ENCODE results near the gene SPATA31A5. TPM values are rescaled to one million over a fixed set of nuclear protein-coding genes. Genes with fewer than 3 reads are reported as not detected.
"Not testable (repeated sequence)": the region's sequence is repeated elsewhere in the genome, so short reads cannot be mapped to it uniquely, and the experiment has no call there.

Gene SPATA31A5
- not detected in 2 replicates for total RNA-seq (2014; rRNA removed; shearing (Covaris generic))
- not detected in 2 replicates for polyA plus RNA-seq (2014; cell fraction: nucleus; rRNA removed)

- not testable (repeated sequence) for DNase-seq (ENCODE audit: extremely low read depth, low read depth)
Observed at GRCh38 chr9:60914107-60914506, at the start of gene SPATA31A5. Gene SPATA31A5, plus strand, starts transcription at chr9:60914407. Its CDS starts 29 bp downstream, at chr9:60914436.

- DNase-seq (ENCODE audit: extremely low read depth, low read depth) = not testable (repeated sequence)
Observed at GRCh38 chr9:60962990-60963350, 48.8 kb downstream of the SPATA31A5 start.

GRCh38 chr9:60966382-60966781 lies 52.2 kb downstream of the SPATA31A5 start:
- DNase-seq (ENCODE audit: extremely low read depth, low read depth) = not testable (repeated sequence)

Small RNAs within 50 kb of the gene (small RNA-seq; reads per million reads assigned to genes)
- gene AL590491.3 = 0 reads per million in 2 experiments
